CD14-positive monocyte (primary cell): ENCODE results near the gene URAD. TPM values are rescaled to one million over a fixed set of nuclear protein-coding genes. Genes with fewer than 3 reads are reported as not detected.

ENCODE experiments used
- DNase-seq, 3 donors: peaks; one replicate each; pipeline ENCODE4 v3.0.0-alpha.2; 2011 to 2022
- H2AFZ ChIP-seq: 2 replicates; pipeline ENCODE4 v1.6.0; 2012; ENCODE audit warnings: mild to moderate bottlenecking, low read depth, low read length, inconsistent platforms; ENCODE audit not compliant: insufficient read depth, poor library complexity, severe bottlenecking
- H3K27ac ChIP-seq, 2 donors: 1 replicate in 1 of 2; 2 replicates in 1 of 2; pipeline ENCODE4 v1.5.1; 2012 to 2013; ENCODE audit warnings: low read length in 2 of 2, control low read depth in 1 of 2, inconsistent platforms in 1 of 2, low read depth in 1 of 2, mild to moderate bottlenecking in 1 of 2
- H3K27me3 ChIP-seq, 2 donors: one replicate each; pipeline versions ENCODE4 v1.6.0 to v1.6.1; 2011 to 2013; ENCODE audit warnings: low read length in 2 of 2; ENCODE audit not compliant: control insufficient read depth in 2 of 2, insufficient read depth in 2 of 2
- H3K36me3 ChIP-seq, 2 donors: replicated peaks in 1 of 2; 1 replicate in 1 of 2; 2 replicates in 1 of 2; pipeline versions ENCODE4 v1.5.1 to v1.6.1; 2012 to 2013; ENCODE audit warnings: low read length in 2 of 2, control low read depth in 1 of 2, inconsistent platforms in 1 of 2, mild to moderate bottlenecking in 1 of 2; ENCODE audit not compliant: insufficient read depth in 2 of 2, control insufficient read depth in 1 of 2
- H3K4me1 ChIP-seq, 2 donors: 1 replicate in 1 of 2; 2 replicates in 1 of 2; pipeline versions ENCODE4 v1.5.1 to v1.6.1; 2012 to 2013; ENCODE audit warnings: low read length in 2 of 2, control low read depth in 1 of 2, inconsistent platforms in 1 of 2, mild to moderate bottlenecking in 1 of 2, moderate library complexity in 1 of 2; ENCODE audit not compliant: insufficient read depth in 2 of 2, control insufficient read depth in 1 of 2
- H3K4me2 ChIP-seq: replicated peaks from 2 replicates; pipeline ENCODE3; 2012; ENCODE audit warnings: low read length, moderate library complexity, mild to moderate bottlenecking; ENCODE audit not compliant: poor library complexity, severe bottlenecking; ENCODE audit errors: extremely low read depth
- H3K4me3 ChIP-seq, 3 experiments: fragments of 200-600 bp in 1 of 3; sonication (generic) in 1 of 3; replicated peaks in 1 of 3; 1 replicate in 2 of 3; 2 replicates in 1 of 3; pipeline ENCODE4 v1.5.1; 2011 to 2013; ENCODE audit warnings: low read length in 3 of 3, mild to moderate bottlenecking in 3 of 3, control low read depth in 2 of 3, low read depth in 2 of 3, inconsistent platforms in 1 of 3, moderate library complexity in 1 of 3
- H3K79me2 ChIP-seq: 2 replicates; pipeline ENCODE4 v1.6.0; 2012; ENCODE audit warnings: mild to moderate bottlenecking, control low read depth, inconsistent platforms, low read length, moderate library complexity; ENCODE audit not compliant: insufficient read depth
- H3K9ac ChIP-seq: 2 replicates; pipeline ENCODE4 v1.6.0; 2017; ENCODE audit warnings: low read length, mild to moderate bottlenecking; ENCODE audit not compliant: insufficient read depth, poor library complexity, severe bottlenecking
- H3K9me3 ChIP-seq, 2 donors: replicated peaks in 1 of 2; 1 replicate in 1 of 2; 2 replicates in 1 of 2; pipeline versions ENCODE4 v1.5.1 to v1.6.1; 2012 to 2013; ENCODE audit warnings: low read length in 2 of 2, control low read depth in 1 of 2; ENCODE audit not compliant: control insufficient read depth in 1 of 2, insufficient read depth in 1 of 2
- H4K20me1 ChIP-seq: 2 replicates; pipeline ENCODE4 v1.6.0; 2012; ENCODE audit warnings: mild to moderate bottlenecking, low read length, control low read depth, moderate library complexity; ENCODE audit not compliant: insufficient read depth
- H3K27ac Mint-ChIP-seq, 7 donors: one replicate each; pipeline ENCODE4 v1.8.0; 2020; ENCODE audit warnings: mild to moderate bottlenecking in 7 of 7, mixed read lengths in 7 of 7, moderate library complexity in 6 of 7, inconsistent platforms in 2 of 7
- H3K27me3 Mint-ChIP-seq, 3 donors: one replicate each; pipeline ENCODE4 v1.8.0; 2021 to 2022; ENCODE audit warnings: low read depth in 3 of 3, mild to moderate bottlenecking in 3 of 3, mixed read lengths in 3 of 3, moderate library complexity in 3 of 3, inconsistent platforms in 1 of 3
- H3K36me3 Mint-ChIP-seq, 2 donors: one replicate each; pipeline ENCODE4 v1.8.0; 2020; ENCODE audit warnings: mixed read lengths in 2 of 2, inconsistent platforms in 1 of 2, mild to moderate bottlenecking in 1 of 2
- H3K4me1 Mint-ChIP-seq: one replicate; pipeline ENCODE4 v1.8.0; 2020; ENCODE audit warnings: mild to moderate bottlenecking, mixed read lengths
- H3K4me3 Mint-ChIP-seq, 2 donors: one replicate each; pipeline ENCODE4 v1.8.0; 2020; ENCODE audit warnings: mild to moderate bottlenecking in 2 of 2, mixed read lengths in 2 of 2, moderate library complexity in 1 of 2
- H3K9me3 Mint-ChIP-seq, 7 donors: one replicate each; pipeline ENCODE4 v1.8.0; 2020 to 2022; ENCODE audit warnings: mixed read lengths in 7 of 7, mild to moderate bottlenecking in 6 of 7, moderate library complexity in 6 of 7, inconsistent platforms in 2 of 7
- WGBS: methylation state at CpG from one replicate; pipeline ENCODE4 v1.1.5; 2013; ENCODE audit warnings: missing lambda C conversion rate; ENCODE audit not compliant: insufficient coverage; 5-methylcytosine and 5-hydroxymethylcytosine counted together
- intact Hi-C, 2 donors: fragments of 100-400 bp; cut with micrococcal nuclease; formaldehyde crosslinking; loops; one replicate each; pipeline versions ENCODE4 v1.15.0 to v1.15.1; 2023
- polyA plus RNA-seq, 3 donors: library from polyadenylated mRNA; depleted of rRNA in 1 of 3; unstranded in 2 of 3; stranded (reverse) in 1 of 3; fragments of 300-500 nt in 2 of 3; fragments of >200 nt in 1 of 3; fragmentation: Illumina TruSeq in 2 of 3; gene quantifications; 1 replicate in 2 of 3; 2 replicates in 1 of 3; pipeline ENCODE4 v1.2.3, GENCODE V29; 2012 to 2021
- TF ChIP-seq, protein P1 (sequence below): fragments of 200-600 bp; IDR thresholded peaks from one replicate; pipeline ENCODE4 v1.8.0; 2022; ENCODE audit warnings: antibody characterized with exemption, mild to moderate bottlenecking

Gene URAD
- polyA plus RNA-seq, 3 donors = 0.12 TPM; not detected in 2

DNA sequence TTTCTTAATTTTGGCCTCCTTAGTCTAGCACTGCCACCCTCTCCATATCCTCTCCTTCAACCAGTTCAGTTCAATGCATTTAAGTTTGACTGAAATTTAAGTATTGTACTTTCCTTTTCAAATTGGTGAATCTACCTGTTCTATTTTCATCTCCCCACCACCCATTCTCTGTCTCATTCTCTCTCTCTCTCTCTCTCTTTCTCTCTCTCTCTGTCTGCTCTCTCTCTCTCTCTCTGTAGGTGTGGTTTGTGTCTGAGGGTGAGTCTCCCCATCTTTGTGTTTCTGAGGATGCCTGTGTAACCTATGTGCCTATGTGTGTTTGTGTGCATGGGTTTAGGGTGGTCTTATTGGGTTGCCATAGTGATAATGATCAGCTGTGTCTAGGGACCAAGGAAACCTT is 58.6 kb downstream of the URAD start:
- no peak overlapping the region for H3K4me3 ChIP-seq
- intact Hi-C loops = no loop called here
- no peaks in the 10 kb centered on the region for H3K79me2 ChIP-seq
- H3K27ac ChIP-seq = no peak overlapping the region
- H3K36me3 ChIP-seq = no peaks in the 10 kb centered on the region
- H3K9me3 Mint-ChIP-seq = peaks cover 0 to 30% (median 13%) of the 10 kb centered on the region in 7 donors
- H3K27me3 ChIP-seq = peaks cover 66 to 88% of the 10 kb centered on the region in 2 donors
- no peak overlapping the region for H3K4me2 ChIP-seq
- peaks cover 85% of the 10 kb centered on the region in 3 donors for H3K27me3 Mint-ChIP-seq
- DNase-seq = no peak
- no peak overlapping the region for H3K27ac Mint-ChIP-seq
- peaks cover 0 to 9% of the 10 kb centered on the region in 2 donors for H3K36me3 Mint-ChIP-seq
- H2AFZ ChIP-seq = no peak overlapping the region
- H3K4me3 Mint-ChIP-seq = peak overlapping the region in 1 of 2 donors; percentile 72
- H3K9me3 ChIP-seq = peaks cover 0 to 52% of the 10 kb centered on the region in 2 donors
- TF ChIP-seq, protein P1, sequence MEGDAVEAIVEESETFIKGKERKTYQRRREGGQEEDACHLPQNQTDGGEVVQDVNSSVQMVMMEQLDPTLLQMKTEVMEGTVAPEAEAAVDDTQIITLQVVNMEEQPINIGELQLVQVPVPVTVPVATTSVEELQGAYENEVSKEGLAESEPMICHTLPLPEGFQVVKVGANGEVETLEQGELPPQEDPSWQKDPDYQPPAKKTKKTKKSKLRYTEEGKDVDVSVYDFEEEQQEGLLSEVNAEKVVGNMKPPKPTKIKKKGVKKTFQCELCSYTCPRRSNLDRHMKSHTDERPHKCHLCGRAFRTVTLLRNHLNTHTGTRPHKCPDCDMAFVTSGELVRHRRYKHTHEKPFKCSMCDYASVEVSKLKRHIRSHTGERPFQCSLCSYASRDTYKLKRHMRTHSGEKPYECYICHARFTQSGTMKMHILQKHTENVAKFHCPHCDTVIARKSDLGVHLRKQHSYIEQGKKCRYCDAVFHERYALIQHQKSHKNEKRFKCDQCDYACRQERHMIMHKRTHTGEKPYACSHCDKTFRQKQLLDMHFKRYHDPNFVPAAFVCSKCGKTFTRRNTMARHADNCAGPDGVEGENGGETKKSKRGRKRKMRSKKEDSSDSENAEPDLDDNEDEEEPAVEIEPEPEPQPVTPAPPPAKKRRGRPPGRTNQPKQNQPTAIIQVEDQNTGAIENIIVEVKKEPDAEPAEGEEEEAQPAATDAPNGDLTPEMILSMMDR = no peak
- peaks cover 5% of the 10 kb centered on the region for H3K4me1 Mint-ChIP-seq
- H4K20me1 ChIP-seq = no peaks in the 10 kb centered on the region
- H3K4me1 ChIP-seq = no peaks in the 10 kb centered on the region
- H3K9ac ChIP-seq = no peak overlapping the region

- no peak overlapping the region for H3K4me3 ChIP-seq
- Mint-ChIP-seq H3K4me1 (peaks cover 6% of the 10 kb centered on the region), H3K9me3 (peaks cover 0 to 32% (median 13%) of the 10 kb centered on the region in 7 donors), H3K27ac (peak overlapping the region in 1 of 7 donors; percentile 4), H3K4me3 (peak overlapping the region in 1 of 2 donors; percentile 72), H3K36me3 (peaks cover 0 to 9% of the 10 kb centered on the region in 2 donors), H3K27me3 (peaks cover 90 to 92% (median 91%) of the 10 kb centered on the region in 3 donors)
- DNase-seq = no peak
- no peak overlapping the region for H3K9ac ChIP-seq
- TF ChIP-seq, protein P1 = no peak
- no peak overlapping the region for H2AFZ ChIP-seq
- H3K27ac ChIP-seq = no peak overlapping the region
- intact Hi-C loops = no loop called here
- H3K4me1 ChIP-seq = no peaks in the 10 kb centered on the region
- no peaks in the 10 kb centered on the region for H3K79me2 ChIP-seq
- 2% methylated on average over 29 of the region's 48 CpGs for WGBS
- H3K9me3 ChIP-seq = peaks cover 0 to 58% of the 10 kb centered on the region in 2 donors
- H3K27me3 ChIP-seq = peaks cover 72 to 94% of the 10 kb centered on the region in 2 donors
- no peak overlapping the region for H3K4me2 ChIP-seq
- no peaks in the 10 kb centered on the region for H4K20me1 ChIP-seq
- no peaks in the 10 kb centered on the region for H3K36me3 ChIP-seq
Observed at GRCh38 chr13:27928805-27929753, 59.4 kb downstream of the URAD start.
